ENCODE results near the gene MALRD1.

MALRD1 gene

DNA sequence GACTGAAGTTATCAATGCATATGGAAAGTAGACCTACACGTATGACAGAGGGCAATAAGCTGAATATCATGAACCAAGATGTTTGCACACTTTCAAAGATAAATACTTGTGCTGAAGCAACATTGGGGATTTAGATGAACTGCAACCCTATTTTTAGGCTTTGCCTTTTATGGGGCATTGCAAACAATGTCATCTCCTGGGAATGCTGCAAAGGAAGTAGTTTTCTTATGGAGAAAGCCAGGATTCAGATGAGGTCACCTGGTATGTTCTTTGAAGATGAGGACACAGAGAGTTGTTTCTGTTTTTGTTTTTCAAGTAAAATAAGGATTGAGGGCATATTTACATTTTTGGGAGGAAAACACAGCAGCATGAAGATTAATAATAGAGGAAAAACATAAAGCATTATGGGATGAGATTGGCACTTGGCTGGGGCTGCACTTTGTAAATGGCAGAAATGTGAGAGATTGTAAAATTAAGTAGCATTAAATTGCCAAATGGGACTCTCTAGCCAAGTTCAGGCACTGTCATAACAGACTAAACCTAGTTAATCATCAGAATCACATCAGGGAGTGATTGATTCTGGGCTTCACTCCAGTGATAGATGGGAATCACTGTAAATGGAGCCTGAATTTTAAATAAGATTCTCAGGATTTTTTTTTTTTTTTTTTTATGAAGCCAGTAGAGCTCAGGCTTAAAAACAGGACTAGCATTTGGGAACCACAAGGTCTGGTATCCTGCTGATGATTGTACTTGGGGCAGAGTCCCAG lies 63.1 kb downstream of the MALRD1 start:
- no peak for ATAC-seq

DNA sequence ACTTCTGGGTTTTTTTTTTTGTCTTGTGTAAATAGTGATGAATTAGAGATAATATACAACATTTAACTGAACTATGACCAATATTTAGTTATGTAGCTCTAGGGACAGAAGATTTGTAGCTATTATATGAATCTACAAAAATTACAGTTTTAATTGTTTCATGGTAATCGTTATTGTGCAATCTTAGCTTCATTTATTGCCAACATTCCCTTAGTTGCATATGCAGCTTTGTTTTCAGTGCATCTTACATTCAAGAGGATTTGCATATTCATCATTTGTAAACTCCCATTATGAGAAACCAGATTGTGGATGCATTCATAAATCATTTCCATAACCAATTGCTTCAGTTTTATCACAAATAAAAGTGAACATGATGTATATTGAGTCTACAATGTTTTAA lies 68.8 kb downstream of the MALRD1 start:
- no peak for ATAC-seq

DNA sequence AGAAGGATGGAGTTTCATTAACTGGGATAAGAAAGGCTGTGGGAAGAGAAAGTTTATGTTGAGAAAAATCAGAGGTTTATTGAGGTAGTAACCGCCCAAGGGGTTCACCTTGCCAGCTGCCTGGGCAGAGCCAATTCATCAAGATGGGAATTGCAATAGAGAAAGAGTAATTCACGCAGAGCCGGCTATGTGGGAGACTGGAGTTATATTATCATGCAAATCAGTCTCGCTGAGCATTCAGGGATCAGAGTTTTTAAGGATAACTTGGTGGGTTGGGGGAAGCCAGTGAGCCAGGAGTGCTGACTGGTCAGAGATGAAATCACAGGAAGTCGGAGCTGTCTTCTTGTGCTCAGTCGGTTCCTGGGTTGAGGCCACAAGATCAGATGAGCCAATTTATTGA lies 70.6 kb downstream of the MALRD1 start:
- no peak for ATAC-seq

DNA sequence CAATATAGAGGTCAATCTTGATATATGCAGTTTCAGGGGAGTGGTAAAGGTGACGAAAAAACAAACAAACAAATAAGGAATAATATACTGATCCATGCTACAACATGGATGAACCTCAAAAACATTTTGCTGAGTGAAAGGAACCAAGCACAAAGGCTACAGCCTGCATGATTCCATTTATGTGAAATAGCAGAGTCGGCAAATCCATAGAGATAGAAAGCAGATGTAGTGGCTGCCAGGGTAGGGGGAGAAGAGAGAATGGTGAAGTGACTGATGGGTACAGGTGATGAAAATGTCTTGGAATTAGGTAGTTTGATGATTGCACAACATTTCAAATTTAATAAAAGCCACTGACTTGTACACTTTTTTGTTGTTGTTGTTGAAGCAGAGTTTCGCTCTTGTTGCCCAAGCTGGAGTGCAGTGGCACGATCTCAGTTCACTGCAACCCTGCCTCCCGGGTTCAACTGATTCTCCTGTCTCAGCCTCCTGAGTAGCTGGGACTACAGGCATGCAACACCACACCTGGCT lies 71.8 kb downstream of the MALRD1 start:
- no peak for ATAC-seq

DNA sequence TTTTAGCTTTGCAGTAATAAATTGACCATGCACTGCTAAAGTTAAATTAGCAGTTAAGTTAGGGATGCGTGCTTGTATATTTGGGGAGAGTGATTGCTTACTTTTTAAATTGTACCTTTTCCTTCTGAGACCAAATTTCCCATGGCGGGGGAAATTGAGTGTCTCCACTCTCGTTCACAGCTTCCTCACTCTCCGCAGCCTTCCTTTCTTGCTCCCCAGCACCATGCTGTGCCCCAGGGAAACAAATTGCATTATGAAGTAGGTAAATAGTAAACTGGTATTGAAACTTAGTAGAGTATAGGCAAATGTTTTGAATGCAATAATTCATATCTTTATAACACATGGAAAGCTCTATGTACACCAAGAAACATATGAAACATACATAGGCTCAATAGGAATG lies 85.4 kb downstream of the MALRD1 start:
- ATAC-seq, result no peak

DNA sequence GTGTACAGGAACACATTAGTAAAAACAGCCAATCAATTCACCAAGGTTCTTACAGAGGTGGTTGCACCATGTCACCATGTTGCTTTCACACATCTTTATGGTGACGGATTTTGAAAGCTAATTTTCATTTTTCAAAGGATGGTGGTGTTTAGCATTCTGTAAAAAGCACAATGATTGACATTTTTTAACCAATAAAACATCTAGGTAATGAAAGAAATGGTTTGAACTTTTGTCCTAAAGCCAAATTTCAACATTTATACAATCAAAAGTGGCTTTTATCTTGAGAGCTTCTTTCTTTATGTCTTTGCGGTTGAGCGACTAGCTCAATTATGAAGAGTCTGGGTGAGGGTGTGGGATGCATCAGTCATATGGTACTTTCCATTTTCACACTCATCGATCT lies 94.4 kb downstream of the MALRD1 start:
- no peak for ATAC-seq

DNA sequence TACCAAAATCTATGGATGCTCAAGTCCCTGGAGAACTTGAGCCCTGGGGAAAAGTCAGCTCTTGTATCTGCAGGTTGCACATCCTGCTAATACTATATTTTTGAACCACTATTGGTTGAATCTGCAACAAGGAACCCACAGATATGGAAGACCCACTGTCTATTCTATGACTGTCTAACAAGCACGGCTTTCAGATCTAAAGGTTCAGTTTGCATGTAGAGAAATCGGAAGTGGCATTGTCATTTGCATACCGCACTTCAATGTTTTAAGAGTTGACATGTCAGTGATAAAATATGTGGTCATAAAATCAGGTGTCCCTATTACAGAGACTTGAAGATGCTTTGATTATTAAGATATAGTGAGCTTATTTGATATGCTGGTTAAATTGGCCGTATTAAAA lies 95.6 kb downstream of the MALRD1 start:
- ATAC-seq, result no peak

DNA sequence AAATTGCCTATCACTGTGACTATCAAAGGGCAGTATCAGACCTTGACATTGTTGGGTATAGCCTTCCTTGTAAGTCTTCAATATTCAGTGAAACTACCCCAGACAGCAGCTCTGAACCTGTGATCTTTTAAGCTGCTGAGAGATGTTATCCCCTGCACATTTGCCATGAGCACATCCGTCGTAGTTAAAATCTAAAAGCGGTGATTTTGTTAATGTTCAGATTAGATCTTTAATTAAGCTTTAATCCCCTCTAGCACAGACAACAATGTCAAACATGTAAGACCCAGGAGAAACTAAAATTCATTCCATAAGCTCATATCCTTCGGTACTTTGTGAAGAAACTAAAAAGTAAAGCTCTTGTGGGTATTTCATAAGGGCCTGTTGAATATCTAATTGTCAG lies 105.8 kb downstream of the MALRD1 start:
- no peak for ATAC-seq

DNA sequence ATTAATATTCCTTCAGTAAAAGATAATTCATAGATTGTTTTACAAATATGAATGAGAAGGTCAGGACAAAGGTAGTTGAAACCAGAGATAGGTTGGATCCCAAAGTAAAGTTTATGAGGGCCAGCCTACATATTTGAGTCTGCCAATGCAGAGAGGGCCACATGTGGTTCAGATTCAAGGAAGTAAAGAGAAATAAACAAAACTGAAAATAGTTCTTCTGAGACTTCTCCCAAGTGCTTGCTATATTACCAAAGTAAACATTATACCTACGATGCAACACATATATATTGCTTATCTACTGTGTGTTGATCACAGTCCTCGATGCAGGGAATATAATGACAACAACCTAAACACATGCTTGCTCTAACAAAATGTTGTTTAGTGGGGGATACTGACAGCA lies 109.8 kb downstream of the MALRD1 start:
- ATAC-seq, result no peak

DNA sequence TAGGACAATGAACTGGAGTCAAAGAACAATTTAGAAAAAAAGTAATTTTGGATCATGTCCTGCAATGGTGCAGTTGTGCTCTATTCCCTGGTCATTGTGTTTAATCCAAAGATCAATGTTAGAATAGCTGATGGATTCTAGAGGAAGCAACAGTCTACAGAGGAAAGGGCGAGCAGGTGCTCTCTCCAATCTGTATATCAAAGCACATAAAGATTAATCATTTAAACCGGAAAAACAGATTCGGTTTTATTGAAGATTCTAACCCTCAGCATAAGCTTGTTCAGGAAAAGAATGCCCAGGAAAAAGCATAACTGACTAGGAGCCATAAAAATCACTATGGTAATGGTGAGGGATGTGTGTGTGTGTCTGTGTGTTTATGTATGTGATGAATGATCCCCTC lies 110.3 kb downstream of the MALRD1 start:
- ATAC-seq, result no peak

DNA sequence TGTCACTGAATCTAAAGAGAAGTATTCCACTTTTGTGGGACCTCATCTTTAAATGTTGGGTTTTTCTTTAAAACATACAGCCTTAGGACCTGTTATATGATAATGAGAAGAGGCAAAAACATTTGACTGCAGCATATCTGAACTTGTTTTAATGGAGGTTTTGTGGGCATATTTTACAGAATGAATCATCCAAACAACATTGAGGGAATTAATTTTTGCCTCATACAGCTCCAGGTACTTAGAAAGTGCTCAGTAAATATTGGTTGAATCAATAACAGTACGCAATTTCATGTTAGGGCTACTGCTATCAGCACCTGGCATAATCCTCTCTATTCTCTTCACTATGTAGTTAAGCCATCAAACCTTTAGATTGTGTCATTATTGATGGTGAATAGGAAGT lies 115.9 kb downstream of the MALRD1 start:
- ATAC-seq, result no peak

DNA sequence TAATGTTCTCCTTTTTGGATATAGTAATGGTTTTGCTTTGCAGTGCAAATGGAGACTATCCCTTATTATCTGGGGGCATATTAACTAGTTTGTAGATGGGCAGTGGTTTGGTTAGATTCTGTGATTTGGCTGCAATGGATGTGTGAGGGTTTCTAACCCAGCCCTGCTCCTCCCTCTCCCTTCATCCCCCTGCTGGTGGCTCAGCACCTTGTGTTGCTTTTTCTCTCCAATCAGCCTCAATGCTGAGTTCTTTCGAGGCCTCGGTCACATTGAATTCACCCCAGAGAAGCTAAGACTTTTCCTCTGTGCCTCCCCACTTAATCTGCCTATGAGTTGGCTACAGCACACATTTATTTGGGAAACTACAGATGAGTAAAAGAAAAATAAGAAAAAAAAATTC lies 120.0 kb downstream of the MALRD1 start:
- ATAC-seq, result no peak

DNA sequence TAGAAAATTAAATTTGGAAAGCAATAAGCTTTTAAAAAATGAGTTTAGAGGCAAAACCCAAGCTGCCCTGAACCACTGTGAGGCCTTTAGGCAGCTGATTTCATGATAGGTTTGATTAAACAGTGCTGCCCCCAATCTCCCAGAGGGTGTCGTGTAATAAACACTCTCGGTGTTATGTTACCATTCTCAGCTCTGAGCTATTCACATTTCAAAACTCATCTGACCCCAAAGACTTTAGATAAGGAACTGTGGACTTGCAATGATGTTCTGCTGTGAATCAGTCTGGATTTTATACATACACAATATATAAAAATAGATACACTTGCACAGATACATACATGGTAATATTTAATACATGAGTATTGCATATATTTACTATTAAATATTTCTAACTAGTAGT lies 120.4 kb downstream of the MALRD1 start:
- ATAC-seq, result no peak

DNA sequence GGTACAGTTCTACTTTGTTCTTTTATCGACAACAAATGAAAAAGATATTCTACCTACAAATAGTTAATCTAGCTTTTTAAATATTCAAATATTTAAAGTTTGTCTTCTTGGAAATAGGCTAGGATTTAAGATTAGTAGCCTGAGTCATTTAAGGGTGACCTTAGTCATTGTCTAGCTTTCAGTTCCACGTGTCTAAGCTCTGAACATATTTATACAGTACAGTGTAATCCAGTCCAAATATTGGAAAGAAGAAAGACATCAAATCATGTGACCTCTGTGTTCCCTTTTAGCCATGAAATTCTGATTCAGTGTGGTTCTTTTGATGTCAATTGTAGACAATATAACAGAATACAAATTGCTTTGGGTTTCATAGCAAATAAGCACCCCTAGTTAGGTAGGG lies 121.1 kb downstream of the MALRD1 start:
- ATAC-seq, result no peak

DNA sequence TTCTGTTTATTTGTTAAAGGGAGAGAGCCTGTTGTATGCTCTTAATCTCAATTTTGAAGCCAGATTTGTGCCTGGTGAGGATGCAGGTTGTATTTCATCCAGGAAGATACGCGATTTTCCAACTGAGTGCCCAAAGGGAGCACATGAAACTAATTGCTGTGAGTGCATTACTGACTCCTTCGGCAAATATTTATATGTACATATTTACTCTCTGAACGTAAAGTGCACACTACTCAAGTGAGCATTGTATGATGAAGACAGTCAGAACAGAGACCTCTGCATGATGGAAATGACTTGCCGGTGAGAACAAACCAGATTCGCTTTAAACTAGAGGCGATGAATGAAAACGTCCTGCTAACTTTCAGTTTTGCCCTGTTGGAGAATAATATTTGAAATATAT lies 130.1 kb downstream of the MALRD1 start:
- no peak for ATAC-seq

DNA sequence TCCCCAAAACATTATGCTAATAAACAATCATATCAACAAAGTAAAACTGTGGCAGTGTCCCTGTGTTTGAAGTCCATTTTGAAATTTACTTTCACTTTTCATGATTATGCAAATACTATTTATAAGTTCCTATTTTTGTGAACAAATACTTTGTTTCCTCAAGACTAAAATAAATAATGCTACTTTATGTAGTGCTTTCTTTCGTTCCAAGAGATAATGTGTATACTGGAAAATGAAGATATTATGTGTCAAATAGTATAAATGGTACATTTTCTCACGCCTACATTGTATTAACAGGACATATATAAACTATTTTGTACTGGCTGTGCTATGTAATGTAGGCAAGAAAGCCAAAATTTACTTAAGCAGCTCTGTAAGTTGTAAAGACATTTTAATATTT lies 136.3 kb downstream of the MALRD1 start:
- ATAC-seq, result no peak

DNA sequence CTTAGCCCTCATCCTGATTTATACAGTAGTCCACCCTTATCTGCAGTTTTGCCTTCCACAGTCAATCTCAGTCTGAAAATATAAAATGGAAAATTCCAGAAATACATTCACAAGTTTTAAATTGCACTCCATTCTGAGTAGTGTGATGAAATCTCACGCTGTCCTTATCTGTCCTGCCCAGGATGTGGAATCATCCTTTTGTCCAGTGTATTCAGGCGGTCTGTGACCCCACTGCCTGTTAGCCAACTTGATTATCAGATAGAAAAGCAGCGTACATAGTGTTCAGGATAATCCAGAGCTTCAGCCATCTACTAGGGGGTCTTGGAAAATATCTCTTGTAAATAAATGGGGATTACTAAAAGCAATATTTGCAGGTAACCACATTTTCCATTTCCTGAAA lies 146.3 kb downstream of the MALRD1 start:
- no peak for ATAC-seq

DNA sequence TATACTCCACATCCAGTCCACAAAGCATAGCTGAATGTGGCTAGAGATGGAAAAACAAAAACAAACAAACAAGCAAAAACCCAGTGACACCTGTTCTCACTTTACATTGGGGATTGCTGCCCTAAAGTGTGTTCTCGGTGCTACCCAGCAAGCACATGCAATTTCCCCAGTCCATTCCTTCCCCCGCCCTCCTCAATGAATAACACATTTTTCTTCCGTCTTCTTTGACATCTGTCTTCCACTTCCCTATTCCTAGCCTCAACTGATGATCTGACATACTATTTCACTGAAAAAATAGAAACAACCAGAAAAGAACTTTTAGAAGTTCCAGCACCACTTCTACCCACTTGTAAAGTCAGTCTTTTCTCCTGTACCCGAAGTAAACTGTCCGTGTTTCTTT lies 147.1 kb downstream of the MALRD1 start:
- no peak for ATAC-seq

DNA sequence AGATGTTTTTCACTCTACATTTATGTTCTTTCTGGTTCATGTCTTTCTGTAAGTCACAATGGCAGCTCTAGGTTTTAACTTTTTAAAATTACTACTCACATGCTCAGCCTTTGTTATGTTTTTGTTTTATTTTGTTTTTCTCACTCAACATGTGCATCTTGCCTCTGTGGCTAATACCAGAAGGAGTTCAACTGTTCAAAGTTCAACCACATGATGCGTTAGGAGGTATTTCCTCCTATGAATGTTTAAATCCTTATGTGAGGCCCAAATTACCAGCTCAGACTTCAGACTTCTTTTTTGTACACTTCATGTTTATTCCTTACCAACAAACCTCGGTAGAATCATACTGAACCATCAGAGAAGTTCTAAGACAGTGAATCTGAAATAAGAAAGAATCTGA lies 151.6 kb downstream of the MALRD1 start:
- ATAC-seq, result no peak

DNA sequence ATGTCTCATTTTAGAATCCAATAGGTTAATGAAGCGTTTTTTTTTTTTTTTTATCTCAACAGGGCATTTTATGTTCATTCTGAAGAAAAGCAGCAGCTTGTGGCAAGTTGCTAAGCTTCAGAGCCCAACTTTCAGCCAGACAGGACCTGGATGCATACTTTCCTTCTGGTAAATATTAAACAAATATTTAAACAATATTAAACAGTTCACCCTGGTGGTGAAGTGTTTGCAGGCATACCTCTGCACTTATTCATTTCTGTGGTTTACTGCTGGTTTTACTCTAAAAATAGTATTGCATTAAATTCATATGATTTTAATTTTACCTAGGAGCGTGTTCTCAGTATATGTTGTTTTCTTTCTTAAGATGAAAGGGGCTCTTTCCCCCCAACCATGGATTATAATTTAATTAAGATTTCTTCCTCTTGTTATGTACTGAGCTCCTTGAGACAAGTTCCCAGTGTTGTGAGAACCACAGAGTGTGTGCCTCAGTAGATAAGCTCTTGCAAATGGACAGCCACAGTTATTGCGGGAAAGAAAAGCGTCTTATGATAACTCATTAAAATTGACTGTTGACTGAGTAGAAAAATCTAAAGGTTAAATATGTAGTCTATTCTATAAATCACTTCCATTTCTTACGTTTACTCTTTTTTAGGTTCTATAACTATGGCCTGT lies 155.8 kb downstream of the MALRD1 start:
- ATAC-seq, result no peak

DNA sequence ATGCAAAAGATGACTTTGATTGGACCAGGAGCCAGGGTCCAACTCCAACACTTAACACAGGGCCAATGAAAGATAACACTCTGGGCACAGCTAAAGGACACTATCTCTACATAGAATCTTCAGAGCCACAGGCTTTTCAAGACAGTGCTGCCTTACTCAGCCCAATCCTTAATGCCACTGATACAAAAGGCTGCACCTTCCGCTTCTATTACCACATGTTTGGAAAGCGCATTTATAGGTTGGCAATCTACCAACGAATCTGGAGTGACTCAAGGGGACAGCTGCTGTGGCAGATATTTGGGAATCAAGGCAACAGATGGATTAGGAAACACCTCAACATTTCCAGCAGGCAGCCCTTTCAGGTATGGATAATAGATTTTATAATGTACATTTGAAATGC lies 160.7 kb downstream of the MALRD1 start:
- no peak for ATAC-seq

DNA sequence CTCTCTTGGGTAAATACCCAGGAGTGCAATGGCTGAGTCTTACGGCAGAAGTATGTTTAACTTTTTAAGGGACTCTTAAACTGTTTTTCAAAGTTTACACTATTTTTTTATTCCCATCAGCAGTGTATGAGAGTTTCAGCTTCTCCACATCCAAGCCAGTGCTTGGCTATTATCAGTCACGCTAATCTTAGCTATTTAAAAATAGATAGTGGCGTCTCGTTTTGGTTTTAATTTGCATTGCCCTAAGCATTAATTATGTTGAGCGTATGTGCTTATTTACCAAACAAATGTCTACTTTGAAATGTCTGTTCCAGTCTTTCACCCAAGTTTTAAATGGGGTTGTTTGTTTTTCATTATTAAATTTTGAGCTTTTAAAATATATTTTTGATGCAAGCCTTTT lies 164.0 kb downstream of the MALRD1 start:
- no peak for ATAC-seq

DNA sequence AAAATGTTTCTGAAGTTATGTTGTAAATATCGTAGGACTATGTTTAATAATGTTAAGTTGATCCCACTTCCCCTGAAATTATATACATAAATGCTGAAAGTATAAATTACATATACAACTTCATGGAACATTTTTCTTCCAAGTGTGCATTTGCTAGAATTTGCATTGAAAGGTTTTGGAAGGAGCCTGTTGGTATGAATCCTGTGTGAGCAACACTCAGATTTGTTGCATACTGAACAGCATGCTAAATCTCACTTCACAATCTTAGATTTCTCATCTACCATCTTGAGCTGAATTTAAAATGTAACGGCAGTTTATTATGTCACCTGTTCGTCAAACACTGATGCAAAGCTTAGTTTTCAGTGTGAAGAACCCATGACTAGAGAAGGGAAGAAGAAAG lies 172.6 kb downstream of the MALRD1 start:
- no peak for ATAC-seq

DNA sequence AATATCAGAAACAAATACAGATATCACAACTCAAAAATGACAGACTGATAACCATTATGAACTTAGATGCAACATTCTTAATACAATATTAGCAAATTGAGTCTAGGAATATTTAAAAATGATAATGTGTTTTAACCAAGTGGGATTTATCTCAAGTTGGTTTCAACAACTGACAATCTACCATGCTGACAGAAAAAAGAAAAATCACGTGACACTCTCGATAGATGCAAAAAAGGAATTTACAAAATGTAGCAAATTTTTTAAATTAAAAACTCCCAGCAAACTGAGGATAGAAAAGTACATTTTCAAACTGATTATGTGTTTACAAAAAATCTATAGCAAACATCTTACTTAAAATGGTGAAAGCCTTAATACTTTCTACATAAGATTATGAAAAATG lies 177.4 kb downstream of the MALRD1 start:
- ATAC-seq, result no peak

DNA sequence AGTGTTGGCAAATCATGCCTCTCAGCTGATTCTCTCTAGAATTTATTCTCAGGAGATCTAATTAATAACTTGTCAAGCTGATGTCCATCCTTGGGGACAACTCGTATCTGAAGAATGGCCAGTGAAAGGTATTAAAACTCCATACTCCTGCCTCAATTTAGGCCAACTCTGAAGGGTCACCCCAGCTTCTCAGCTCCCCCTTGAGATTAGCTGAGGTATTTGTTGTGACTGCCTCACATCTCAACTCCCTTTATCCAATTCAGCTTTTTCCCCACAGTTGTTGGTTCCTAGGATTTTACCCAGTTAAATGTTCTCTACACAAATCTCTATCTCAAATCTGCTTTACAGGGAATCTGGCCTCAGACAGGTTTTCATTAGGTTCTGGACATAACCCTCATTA lies 182.4 kb downstream of the MALRD1 start:
- no peak for ATAC-seq

Measured in activated CD4-positive, CD25-positive, alpha-beta regulatory T cell treated with anti-CD3 and anti-CD28 coated beads, Interleukin-2, amount 50 U/mL, for 24 hours (primary cell).